K562 (cell line): ENCODE results near the gene ZNF276. TPM values are rescaled to one million over a fixed set of nuclear protein-coding genes. Genes with fewer than 3 reads are reported as not detected.

Source experiments
- ATAC-seq: fragments of 200-7000 bp; cut with Tn5 transposase; 3 replicates; pipeline ENCODE4 v1.9.1; 2020; ENCODE audit warnings: moderate library complexity
- BruUV-seq: library from RNA; stranded (reverse); fragments of 400-500 nt; replicated peaks from 2 replicates; lab custom pipeline; 2021; lab: Mats Ljungman, UMichigan
- CTCF ChIA-PET: fragments of 300-600 bp; formaldehyde crosslinking; extraction: SDS; loops from one replicate; lab custom pipeline; 2021; ENCODE audit warnings: low intra/inter-chr PET ratio; lab: Yijun Ruan, JAX
- POLR2A ChIA-PET: fragments of 300-600, 350-650 bp; sonication (Branson Sonifier 250); formaldehyde crosslinking; extraction: SDS; loops from one replicate; lab custom pipeline; 2021; ENCODE audit warnings: antibody characterized with exemption, inconsistent platforms; lab: Yijun Ruan, JAX
- DNase-seq, 4 experiments: peaks; one replicate each; pipeline versions ENCODE4 v3.0.0 to v3.0.0-alpha.2; 2011 to 2018; ENCODE audit warnings: low spot score in 3 of 4, mixed read lengths in 3 of 4; ENCODE audit errors: extremely low read depth in 1 of 4
- FAIRE-seq: peaks from 2 replicates; lab custom pipeline; 2011; peaks lifted over from hg19 to GRCh38; lab: Jason Lieb, UNC
- H2AFZ ChIP-seq: 2 replicates; pipeline ENCODE4 v1.6.0; 2011; ENCODE audit warnings: low read depth, low read length, control low read depth, inconsistent platforms
- H3K27ac ChIP-seq: fragments of 200-600 bp; 3 replicates; pipeline ENCODE4 v1.8.0; 2011; ENCODE audit warnings: low read depth, mild to moderate bottlenecking, control low read depth, inconsistent platforms, low read length, moderate library complexity, mixed read lengths; ENCODE audit errors: extremely low read depth
- H3K27me3 ChIP-seq, 2 experiments: fragments of 300-600 bp in 1 of 2; 2 replicates in 1 of 2; 3 replicates in 1 of 2; pipeline versions ENCODE4 v1.6.0 to v1.8.0; 2011; ENCODE audit warnings: inconsistent platforms in 2 of 2, low read length in 2 of 2, mild to moderate bottlenecking in 1 of 2, mixed read lengths in 1 of 2, moderate library complexity in 1 of 2; ENCODE audit not compliant: control insufficient read depth in 2 of 2, insufficient read depth in 2 of 2
- H3K36me3 ChIP-seq: fragments of 300-600 bp; 3 replicates; pipeline ENCODE4 v1.8.0; 2011; ENCODE audit warnings: mild to moderate bottlenecking, low read length, inconsistent platforms; ENCODE audit not compliant: control insufficient read depth, insufficient read depth
- H3K4me1 ChIP-seq, 2 experiments: fragments of 200-600 bp in 1 of 2; replicated peaks in 1 of 2; 2 replicates in 1 of 2; 3 replicates in 1 of 2; pipeline versions ENCODE4 v1.5.1 to v1.8.0; 2011; ENCODE audit warnings: inconsistent platforms in 2 of 2, low read length in 2 of 2, mild to moderate bottlenecking in 1 of 2, mixed read lengths in 1 of 2, moderate library complexity in 1 of 2; ENCODE audit not compliant: control insufficient read depth in 2 of 2, insufficient read depth in 2 of 2
- H3K4me2 ChIP-seq: 2 replicates; pipeline ENCODE4 v1.6.1; 2011; ENCODE audit warnings: low read length, control low read depth, inconsistent platforms, mixed read lengths; ENCODE audit not compliant: insufficient read depth
- H3K4me3 ChIP-seq: fragments of 200-600 bp; sonication (generic), shearing (Covaris generic); 2 replicates; pipeline ENCODE4 v1.5.1; 2016; ENCODE audit warnings: control low read depth, inconsistent platforms
- H3K79me2 ChIP-seq: fragments of 200-600 bp; 3 replicates; pipeline ENCODE4 v1.8.0; 2011; ENCODE audit warnings: low read length, inconsistent platforms; ENCODE audit not compliant: control insufficient read depth, insufficient read depth
- H3K9ac ChIP-seq, 2 experiments: 2 replicates each; pipeline versions ENCODE4 v1.6.0 to v1.6.1; 2011; ENCODE audit warnings: low read depth in 2 of 2, low read length in 2 of 2, control low read depth in 1 of 2, inconsistent platforms in 1 of 2, mild to moderate bottlenecking in 1 of 2, mixed read lengths in 1 of 2; ENCODE audit not compliant: insufficient read depth in 1 of 2
- H3K9me1 ChIP-seq: one replicate; pipeline ENCODE4 v1.6.0; 2011; ENCODE audit warnings: inconsistent platforms, mild to moderate bottlenecking, low read length, moderate library complexity; ENCODE audit not compliant: control insufficient read depth, insufficient read depth
- H3K9me3 ChIP-seq: replicated peaks from 2 replicates; pipeline ENCODE4 v1.5.1; 2011; ENCODE audit warnings: low read depth, low read length, inconsistent platforms; ENCODE audit not compliant: control insufficient read depth, insufficient read depth
- H4K20me1 ChIP-seq: replicated peaks from 2 replicates; pipeline ENCODE4 v1.6.1; 2011; ENCODE audit warnings: low read length, inconsistent platforms, mixed read lengths; ENCODE audit not compliant: control insufficient read depth, insufficient read depth
- CBX1 ChIP-seq: sonication (generic); IDR thresholded peaks from 2 replicates; pipeline ENCODE4 v1.6.1; 2016; ENCODE audit warnings: antibody characterized with exemption, low read depth, mild to moderate bottlenecking
- FIP1L1 ChIP-seq: fragments of 200-400 bp; formaldehyde crosslinking; IDR thresholded peaks from 2 replicates; pipeline ENCODE4 v1.6.1; 2018; ENCODE audit warnings: mild to moderate bottlenecking, low read depth, low read length; ENCODE audit not compliant: poor library complexity, severe bottlenecking
- FOXJ2 ChIP-seq: fragments of 200-800 bp; sonication (Bioruptor generic); IDR thresholded peaks from 2 replicates; pipeline ENCODE4 v1.6.1; 2016; ENCODE audit warnings: missing genetic modification characterization, missing compliant biosample characterization
- NR1H2 ChIP-seq: sonication (generic); formaldehyde crosslinking; IDR thresholded peaks from 2 replicates; pipeline ENCODE4 v1.4.0; 2020; ENCODE audit warnings: mild to moderate bottlenecking, missing genetic modification reagents
- PML ChIP-seq: IDR thresholded peaks from 2 replicates; pipeline ENCODE4 v1.6.1; 2012; ENCODE audit warnings: low read length, inconsistent platforms
- POLR2A ChIP-seq: fragments of 450-650 bp; conservative IDR thresholded peaks from 2 replicates; pipeline ENCODE4 v1.6.1; 2016
- POLR2G ChIP-seq: fragments of 200-400 bp; formaldehyde crosslinking; IDR thresholded peaks from 2 replicates; pipeline ENCODE4 v1.6.1; 2017; ENCODE audit warnings: low read depth, mild to moderate bottlenecking, antibody characterized with exemption, low read length, moderate library complexity
- PRPF4 ChIP-seq: fragments of 200-400 bp; formaldehyde crosslinking; IDR thresholded peaks from one replicate; pipeline ENCODE4 v1.6.1; 2017; ENCODE audit warnings: low read length, low read depth, mild to moderate bottlenecking; ENCODE audit not compliant: insufficient read depth, poor library complexity, severe bottlenecking
- RBFOX2 ChIP-seq: fragments of 200-400 bp; formaldehyde crosslinking; IDR thresholded peaks from 2 replicates; pipeline ENCODE4 v1.6.1; 2017; ENCODE audit warnings: low read depth, mild to moderate bottlenecking, low read length, moderate library complexity
- RBM22 ChIP-seq: fragments of 200-400 bp; formaldehyde crosslinking; IDR thresholded peaks from 2 replicates; pipeline ENCODE4 v1.6.1; 2018; ENCODE audit warnings: low read length, low read depth; ENCODE audit not compliant: poor library complexity, severe bottlenecking
- SMAD2 ChIP-seq: fragments of 150-350 bp; IDR thresholded peaks from 2 replicates; pipeline ENCODE4 v1.6.1; 2014; ENCODE audit warnings: low read depth, mild to moderate bottlenecking, low read length
- SP1 ChIP-seq: sonication (generic); formaldehyde crosslinking; IDR thresholded peaks from 2 replicates; pipeline ENCODE4 v1.8.1; 2022; ENCODE audit warnings: mild to moderate bottlenecking, missing genetic modification reagents
- SUPT5H ChIP-seq: fragments of 450-650 bp; IDR thresholded peaks from 2 replicates; pipeline ENCODE4 v1.6.1; 2016
- TOE1 ChIP-seq, 2 experiments: fragments of 450-650 bp in 1 of 2; sonication (generic) in 1 of 2; formaldehyde crosslinking in 1 of 2; IDR thresholded peaks; 2 replicates each; pipeline versions ENCODE4 v1.7.1 to v1.8.0; 2016 to 2022; ENCODE audit warnings: borderline replicate concordance in 2 of 2, mild to moderate bottlenecking in 2 of 2, antibody characterized with exemption in 1 of 2, inconsistent platforms in 1 of 2, low read depth in 1 of 2, missing genetic modification reagents in 1 of 2, moderate library complexity in 1 of 2
- TRIM28 ChIP-seq: fragments of 450-650 bp; IDR thresholded peaks from 2 replicates; pipeline ENCODE4 v1.6.1; 2017
- ZBTB8A ChIP-seq: fragments of 450-650 bp; IDR thresholded peaks from 2 replicates; pipeline ENCODE4 v1.6.1; 2018; ENCODE audit warnings: mild to moderate bottlenecking, moderate library complexity; ENCODE audit not compliant: partially characterized antibody
- ZFX ChIP-seq: sonication (generic); formaldehyde crosslinking; IDR thresholded peaks from 2 replicates; pipeline ENCODE4 v1.8.0; 2022; ENCODE audit warnings: mild to moderate bottlenecking, missing genetic modification reagents, moderate library complexity
- ZNF324 ChIP-seq: fragments of 250-450 bp; sonication (Bioruptor Pico); IDR thresholded peaks from 2 replicates; pipeline ENCODE4 v1.4.0; 2020; ENCODE audit warnings: mild to moderate bottlenecking
- ZNF76 ChIP-seq: fragments of 250-450 bp; sonication (Bioruptor Pico); IDR thresholded peaks from 2 replicates; pipeline ENCODE4 v1.4.0; 2020; ENCODE audit warnings: mild to moderate bottlenecking, moderate library complexity, borderline replicate concordance
- ZSCAN29 ChIP-seq: fragments of 450-650 bp; IDR thresholded peaks from 2 replicates; pipeline ENCODE4 v1.6.1; 2017
- WGBS: fragments of 100-300 bp; shearing (Covaris generic); methylation state at CpG from one replicate; pipeline ENCODE4 v1.1.6; 2016; ENCODE audit warnings: low coverage, mixed read lengths; ENCODE audit not compliant: insufficient coverage; ENCODE audit errors: missing lambda C conversion rate; 5-methylcytosine and 5-hydroxymethylcytosine counted together
- in situ Hi-C: fragments of 300-500 bp; cut with MboI; formaldehyde crosslinking; loops from 4 replicates; pipeline ENCODE4 v1.15.0; 2018; ENCODE audit warnings: inconsistent platforms, mixed read lengths
- intact Hi-C: fragments of 100-400 bp; cut with micrococcal nuclease; formaldehyde crosslinking; loops from 2 replicates; pipeline ENCODE4 v1.14.2; 2022
- polyA plus RNA-seq, 8 experiments: library from polyadenylated mRNA; depleted of rRNA in 4 of 8; stranded (reverse) in 5 of 8; unstranded in 3 of 8; fragments of >200 nt; fragmentation: Nextera tagmentation in 2 of 8; fragmentation: Illumina TruSeq in 1 of 8; extraction: Ambion mirVana in 2 of 8; extraction: Trizol in 1 of 8; gene quantifications; 2 replicates each; pipeline versions ENCODE4 v1.2.1 to v1.2.3, GENCODE V29; 2011 to 2014; ENCODE audit warnings: inconsistent platforms in 1 of 8, missing spikeins in 1 of 8
- total RNA-seq, 7 experiments: library from RNA; depleted of rRNA in 6 of 7; stranded (reverse); fragments of >200 nt in 6 of 7; fragmentation: Illumina TruSeq in 2 of 7; extraction: Trizol in 2 of 7; gene quantifications; 2 replicates each; pipeline versions ENCODE4 v1.2.1 to v1.2.3, GENCODE V29; 2011 to 2021; ENCODE audit warnings: low replicate concordance in 1 of 7
- TF ChIP-seq, protein P1 (sequence below): fragments of 250-450 bp; sonication (Bioruptor Pico); IDR thresholded peaks from 2 replicates; pipeline ENCODE4 v1.8.0; 2021; ENCODE audit warnings: moderate library complexity, mild to moderate bottlenecking, inconsistent platforms
- TF ChIP-seq, protein P2 (sequence below): fragments of 200-800 bp; sonication (Bioruptor generic); IDR thresholded peaks from 2 replicates; pipeline ENCODE4 v1.6.1; 2017; ENCODE audit warnings: missing genetic modification characterization, missing compliant biosample characterization

ZNF276 gene
- total and polyA plus RNA-seq, 9 of the 15 experiments (the other 6 are each of a cell fraction or from before 2014, with no cell fraction given), result 0.49 to 43.9 (median 15.8) TPM

DNA sequence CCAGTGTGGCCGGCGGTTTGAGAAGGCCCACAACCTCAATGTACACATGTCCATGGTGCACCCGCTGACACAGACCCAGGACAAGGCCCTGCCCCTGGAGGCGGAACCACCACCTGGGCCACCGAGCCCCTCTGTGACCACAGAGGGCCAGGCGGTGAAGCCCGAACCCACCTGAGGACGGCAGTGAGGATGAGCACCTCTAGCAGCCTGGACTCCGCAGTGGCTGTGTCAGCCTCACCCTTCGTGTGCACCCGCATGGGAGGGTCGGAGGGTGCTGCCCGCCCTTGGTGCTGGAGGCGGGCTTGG lies 16.7 kb downstream of the ZNF276 start:
- peak; percentile 6; the same call in 2 of the 3 replicates for ATAC-seq
- no peaks in the 10 kb centered on the region for H3K27me3 ChIP-seq
- no peak overlapping the region for H3K4me3 ChIP-seq
- H3K36me3 ChIP-seq, result peaks cover 96% of the 10 kb centered on the region
- peak; percentile 68 for TF ChIP-seq POLR2A
- TF ChIP-seq PML, result peak; percentile 13; the same call in 1 of the 2 replicates
- TF ChIP-seq ZNF324, result no peak
- no peak for TF ChIP-seq FOXJ2
- no peak for TF ChIP-seq ZNF76 (CRISPR knock-in tag)
- TF ChIP-seq ZSCAN29, result no peak
- peak; percentile 85 for TF ChIP-seq POLR2G
- peak; percentile 27 for TF ChIP-seq FIP1L1
- no peak; the same call in none of the 2 replicates for TF ChIP-seq SUPT5H
- 0 out of 2 replicates have a peak, but pooled peaks have one; percentile 14 for TF ChIP-seq CBX1
- TF ChIP-seq RBM22, result peak; percentile 97
- TF ChIP-seq RBFOX2, result peak; percentile 73
- TF ChIP-seq, protein P1, sequence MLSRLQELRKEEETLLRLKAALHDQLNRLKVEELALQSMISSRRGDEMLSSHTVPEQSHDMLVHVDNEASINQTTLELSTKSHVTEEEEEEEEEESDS (CRISPR knock-in tag), result no peak
- TF ChIP-seq ZBTB8A, result no peak
- TF ChIP-seq NR1H2, result no peak
- TF ChIP-seq ZFX, result 0 out of 2 replicates have a peak, but pooled peaks have one; percentile 14
- TF ChIP-seq, protein P2, sequence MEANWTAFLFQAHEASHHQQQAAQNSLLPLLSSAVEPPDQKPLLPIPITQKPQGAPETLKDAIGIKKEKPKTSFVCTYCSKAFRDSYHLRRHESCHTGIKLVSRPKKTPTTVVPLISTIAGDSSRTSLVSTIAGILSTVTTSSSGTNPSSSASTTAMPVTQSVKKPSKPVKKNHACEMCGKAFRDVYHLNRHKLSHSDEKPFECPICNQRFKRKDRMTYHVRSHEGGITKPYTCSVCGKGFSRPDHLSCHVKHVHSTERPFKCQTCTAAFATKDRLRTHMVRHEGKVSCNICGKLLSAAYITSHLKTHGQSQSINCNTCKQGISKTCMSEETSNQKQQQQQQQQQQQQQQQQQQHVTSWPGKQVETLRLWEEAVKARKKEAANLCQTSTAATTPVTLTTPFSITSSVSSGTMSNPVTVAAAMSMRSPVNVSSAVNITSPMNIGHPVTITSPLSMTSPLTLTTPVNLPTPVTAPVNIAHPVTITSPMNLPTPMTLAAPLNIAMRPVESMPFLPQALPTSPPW, result no peak
- TF ChIP-seq SP1 (CRISPR knock-in tag), result no peak
- no peak for TF ChIP-seq TOE1 (IDR thresholded peaks at IDR 0.05; ENCODE audit: borderline replicate concordance)
- TF ChIP-seq TOE1 (CRISPR knock-in tag; IDR thresholded peaks at IDR 0.05; ENCODE audit: borderline replicate concordance, low read depth), result no peak
- no peak for TF ChIP-seq PRPF4
- TF ChIP-seq SMAD2, result no peak
- no peak for TF ChIP-seq TRIM28
- TF ChIP-seq, all 486 proteins: peak for 8
- Histone ChIP-seq H3K9me1 (no peaks in the 10 kb centered on the region), H3K79me2 (0 out of 3 replicates have a peak, but pooled peaks cover 3% of the 10 kb centered on the region), H3K4me2 (no peak overlapping the region), H4K20me1 (peaks cover 6% of the 10 kb centered on the region; the same call in 1 of the 2 replicates), H3K9me3 (no peaks in the 10 kb centered on the region), H2AFZ (no peak overlapping the region), H3K9ac (peak overlapping the region in 1 of 2 experiments; percentile 14; a peak in 1 of 4 replicates), H3K4me1 (peaks cover 0 to 7% of the 10 kb centered on the region in 2 experiments; a peak in 1 of 5 replicates), H3K27ac (no peak overlapping the region)
- intact Hi-C loops (no loop called here), in situ Hi-C loops (no loop called here)
- no peak for FAIRE-seq
- CTCF ChIA-PET, result no interaction called here
- DNase-seq, result no peak
- 93% methylated on average over 11 of the region's 14 CpGs for WGBS
- no TSS peak for BruUV-seq
- POLR2A ChIA-PET, result interaction anchor here (0.8 to 5.4 kb wide), 5 partner anchors 9 to 35 kb away, joined by 3 to 37 read pairs (median 4); no protein-coding TSS in a partner anchor
